K562 (cell line): Measurements from ENCODE around the gene TIMM44. TPM values are rescaled to one million over a fixed set of nuclear protein-coding genes. Genes with fewer than 3 reads are reported as not detected.

Experiments
- CEBPG ChIP-seq, 3 experiments: fragments of 200-800 bp in 1 of 3; sonication (Bioruptor generic) in 1 of 3; sonication (generic) in 1 of 3; formaldehyde crosslinking in 1 of 3; IDR thresholded peaks in 2 of 3; conservative IDR thresholded peaks in 1 of 3; 2 replicates each; pipeline versions ENCODE4 v1.6.1 to v1.8.0; 2016 to 2022; ENCODE audit warnings: missing compliant biosample characterization in 2 of 3, missing genetic modification characterization in 2 of 3, mild to moderate bottlenecking in 1 of 3, missing genetic modification reagents in 1 of 3
- CREBBP ChIP-seq: IDR thresholded peaks from one replicate; pipeline ENCODE4 v1.6.1; 2012; ENCODE audit warnings: low read depth, mild to moderate bottlenecking, control low read depth, inconsistent platforms, low read length
- EHMT2 ChIP-seq: fragments of 450-650 bp; IDR thresholded peaks from 2 replicates; pipeline ENCODE4 v1.6.1; 2018; ENCODE audit warnings: antibody characterized with exemption
- EP300 ChIP-seq: IDR thresholded peaks from 2 replicates; pipeline ENCODE4 v1.6.1; 2012; ENCODE audit warnings: low read length, improper control_type of control experiment
- IFI16 ChIP-seq: fragments of 250-450 bp; sonication (Bioruptor Pico); IDR thresholded peaks from 2 replicates; pipeline ENCODE4 v2.1.2; 2022; ENCODE audit warnings: mild to moderate bottlenecking, inconsistent platforms
- MECOM ChIP-seq: fragments of 250-450 bp; sonication (Bioruptor Pico); IDR thresholded peaks from 2 replicates; pipeline ENCODE4 v1.8.0; 2022; ENCODE audit warnings: inconsistent platforms
- NFYB ChIP-seq: IDR thresholded peaks from 2 replicates; pipeline ENCODE4 v1.6.1; 2011; ENCODE audit warnings: mild to moderate bottlenecking, moderate library complexity; ENCODE audit not compliant: insufficient read length; ENCODE audit errors: extremely low read depth
- NR2C2 ChIP-seq, 2 experiments: fragments of 200-800 bp in 1 of 2; sonication (Bioruptor generic) in 1 of 2; sonication (generic) in 1 of 2; formaldehyde crosslinking in 1 of 2; IDR thresholded peaks; 2 replicates each; pipeline versions ENCODE4 v1.6.1 to v1.8.0; 2016 to 2022; ENCODE audit warnings: mild to moderate bottlenecking in 1 of 2, missing compliant biosample characterization in 1 of 2, missing genetic modification characterization in 1 of 2, missing genetic modification reagents in 1 of 2
- SIRT6 ChIP-seq: IDR thresholded peaks from one replicate; pipeline ENCODE4 v1.6.1; 2012; ENCODE audit warnings: low read depth, mild to moderate bottlenecking, control low read depth, inconsistent platforms, low read length, moderate library complexity
- SMAD2 ChIP-seq: fragments of 150-350 bp; IDR thresholded peaks from 2 replicates; pipeline ENCODE4 v1.6.1; 2014; ENCODE audit warnings: low read depth, mild to moderate bottlenecking, low read length
- TGIF2 ChIP-seq: sonication (generic); formaldehyde crosslinking; IDR thresholded peaks from 2 replicates; pipeline ENCODE4 v1.8.1; 2022; ENCODE audit warnings: mild to moderate bottlenecking, missing genetic modification reagents, moderate library complexity
- ZNF143 ChIP-seq: sonication (generic); formaldehyde crosslinking; IDR thresholded peaks from 2 replicates; pipeline ENCODE4 v1.9.0; 2022; ENCODE audit warnings: mild to moderate bottlenecking, missing genetic modification reagents
- ZNF263 ChIP-seq: sonication (generic); formaldehyde crosslinking; IDR thresholded peaks from 2 replicates; pipeline ENCODE4 v1.8.0; 2022; ENCODE audit warnings: mild to moderate bottlenecking, missing genetic modification reagents, borderline replicate concordance
- ZNF41 ChIP-seq: fragments of 250-450 bp; sonication (Bioruptor Pico); conservative IDR thresholded peaks from 2 replicates; pipeline ENCODE4 v1.4.0; 2020; ENCODE audit warnings: mild to moderate bottlenecking
- polyA plus RNA-seq, 8 experiments: library from polyadenylated mRNA; depleted of rRNA in 4 of 8; stranded (reverse) in 5 of 8; unstranded in 3 of 8; fragments of >200 nt; fragmentation: Nextera tagmentation in 2 of 8; fragmentation: Illumina TruSeq in 1 of 8; extraction: Ambion mirVana in 2 of 8; extraction: Trizol in 1 of 8; gene quantifications; 2 replicates each; pipeline versions ENCODE4 v1.2.1 to v1.2.3, GENCODE V29; 2011 to 2014; ENCODE audit warnings: inconsistent platforms in 1 of 8, missing spikeins in 1 of 8
- total RNA-seq, 7 experiments: library from RNA; depleted of rRNA in 6 of 7; stranded (reverse); fragments of >200 nt in 6 of 7; fragmentation: Illumina TruSeq in 2 of 7; extraction: Trizol in 2 of 7; gene quantifications; 2 replicates each; pipeline versions ENCODE4 v1.2.1 to v1.2.3, GENCODE V29; 2011 to 2021; ENCODE audit warnings: low replicate concordance in 1 of 7
- TF ChIP-seq, protein P1 (sequence below): sonication (generic); formaldehyde crosslinking; IDR thresholded peaks from 2 replicates; pipeline ENCODE4 v1.8.0; 2022; ENCODE audit warnings: missing genetic modification reagents, mild to moderate bottlenecking, borderline replicate concordance
- TF ChIP-seq, protein P2 (sequence below): fragments of 450-650 bp; formaldehyde crosslinking; conservative IDR thresholded peaks from 2 replicates; pipeline ENCODE4 v1.4.0; 2022; ENCODE audit warnings: mild to moderate bottlenecking, missing genetic modification characterization
- TF ChIP-seq, protein P3 (sequence below): fragments of 250-450 bp; sonication (Bioruptor Pico); IDR thresholded peaks from 2 replicates; pipeline ENCODE4 v1.8.0; 2021; ENCODE audit warnings: borderline replicate concordance, mild to moderate bottlenecking, moderate library complexity; ENCODE audit not compliant: poor library complexity, severe bottlenecking
- TF ChIP-seq, protein P4 (sequence below): fragments of 450-650 bp; IDR thresholded peaks from 2 replicates; pipeline ENCODE4 v1.6.1; 2016; ENCODE audit warnings: borderline replicate concordance

Gene TIMM44
- total and polyA plus RNA-seq, 9 of the 15 experiments (the other 6 are each of a cell fraction or from before 2014, with no cell fraction given): 10.3 to 231 (median 89.3) TPM

DNA sequence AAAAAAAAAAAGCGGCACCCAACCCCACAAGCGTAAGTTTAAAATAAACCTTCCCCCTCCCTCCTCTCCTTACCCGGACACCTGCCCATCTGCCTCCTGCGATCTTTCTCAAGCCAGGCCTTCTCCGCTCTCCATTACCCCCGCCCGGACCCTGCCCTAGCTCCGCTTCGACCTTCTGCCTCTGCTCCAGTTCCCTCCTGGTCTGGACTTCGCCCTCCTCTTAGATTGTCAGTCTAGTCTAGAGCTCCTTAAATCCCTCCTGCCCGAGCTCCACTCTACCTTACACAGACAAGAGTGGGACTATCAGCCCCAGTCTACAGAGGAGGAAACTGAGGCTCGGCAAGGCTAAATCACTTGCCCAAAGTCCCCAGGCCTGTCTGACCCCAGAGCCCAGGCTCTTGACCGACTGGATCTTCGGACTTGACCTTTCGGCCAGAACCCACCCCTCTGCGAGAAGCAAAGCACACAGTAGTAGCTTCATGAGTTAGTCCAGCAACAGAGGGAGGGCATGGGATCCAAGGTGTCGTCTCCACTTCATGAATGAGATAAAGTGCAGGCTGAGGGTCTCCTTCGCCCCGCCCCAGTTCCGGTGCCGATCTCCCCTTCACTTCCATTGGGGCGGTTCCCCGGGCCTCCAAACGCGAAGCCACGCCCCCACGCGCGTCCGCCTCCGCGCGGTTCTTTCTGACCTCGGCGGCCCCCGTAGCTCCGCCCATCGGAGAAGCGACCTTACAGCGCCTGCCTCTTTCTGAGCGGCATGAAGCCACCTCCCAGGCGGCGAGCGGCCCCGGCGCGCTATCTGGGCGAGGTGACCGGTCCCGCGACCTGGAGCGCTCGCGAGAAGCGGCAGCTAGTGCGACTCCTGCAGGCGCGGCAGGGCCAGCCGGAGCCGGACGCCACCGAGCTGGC, 23.6 kb downstream of the TIMM44 start, which contains the start of gene SNAPC2 (continued):
- 0 out of 2 replicates have a peak, but pooled peaks have one; percentile 28 for TF ChIP-seq ZNF263 (CRISPR knock-in tag)
- no peak for TF ChIP-seq IFI16 (CRISPR knock-in tag)
- TF ChIP-seq, protein P1, sequence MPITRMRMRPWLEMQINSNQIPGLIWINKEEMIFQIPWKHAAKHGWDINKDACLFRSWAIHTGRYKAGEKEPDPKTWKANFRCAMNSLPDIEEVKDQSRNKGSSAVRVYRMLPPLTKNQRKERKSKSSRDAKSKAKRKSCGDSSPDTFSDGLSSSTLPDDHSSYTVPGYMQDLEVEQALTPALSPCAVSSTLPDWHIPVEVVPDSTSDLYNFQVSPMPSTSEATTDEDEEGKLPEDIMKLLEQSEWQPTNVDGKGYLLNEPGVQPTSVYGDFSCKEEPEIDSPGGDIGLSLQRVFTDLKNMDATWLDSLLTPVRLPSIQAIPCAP: no peak
- TF ChIP-seq, protein P2, sequence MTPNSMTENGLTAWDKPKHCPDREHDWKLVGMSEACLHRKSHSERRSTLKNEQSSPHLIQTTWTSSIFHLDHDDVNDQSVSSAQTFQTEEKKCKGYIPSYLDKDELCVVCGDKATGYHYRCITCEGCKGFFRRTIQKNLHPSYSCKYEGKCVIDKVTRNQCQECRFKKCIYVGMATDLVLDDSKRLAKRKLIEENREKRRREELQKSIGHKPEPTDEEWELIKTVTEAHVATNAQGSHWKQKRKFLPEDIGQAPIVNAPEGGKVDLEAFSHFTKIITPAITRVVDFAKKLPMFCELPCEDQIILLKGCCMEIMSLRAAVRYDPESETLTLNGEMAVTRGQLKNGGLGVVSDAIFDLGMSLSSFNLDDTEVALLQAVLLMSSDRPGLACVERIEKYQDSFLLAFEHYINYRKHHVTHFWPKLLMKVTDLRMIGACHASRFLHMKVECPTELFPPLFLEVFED (CRISPR knock-in tag): no peak
- no peak for TF ChIP-seq ZNF41 (CRISPR knock-in tag)
- TF ChIP-seq TGIF2: no peak
- TF ChIP-seq MECOM (CRISPR knock-in tag): no peak
- TF ChIP-seq, protein P3, sequence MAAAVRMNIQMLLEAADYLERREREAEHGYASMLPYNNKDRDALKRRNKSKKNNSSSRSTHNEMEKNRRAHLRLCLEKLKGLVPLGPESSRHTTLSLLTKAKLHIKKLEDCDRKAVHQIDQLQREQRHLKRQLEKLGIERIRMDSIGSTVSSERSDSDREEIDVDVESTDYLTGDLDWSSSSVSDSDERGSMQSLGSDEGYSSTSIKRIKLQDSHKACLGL: no peak
- TF ChIP-seq NR2C2 (CRISPR knock-in tag; IDR thresholded peaks at IDR 0.05): no peak
- peak; percentile 81 for TF ChIP-seq NR2C2 (tag; IDR thresholded peaks at IDR 0.05)
- TF ChIP-seq SIRT6: no peak
- TF ChIP-seq SMAD2: no peak
- TF ChIP-seq EHMT2: no peak
- TF ChIP-seq EP300: no peak
- no peak for TF ChIP-seq NFYB
- TF ChIP-seq CREBBP: no peak
- TF ChIP-seq CEBPG (CRISPR knock-in tag; IDR thresholded peaks at IDR 0.05): no peak
- no peak for TF ChIP-seq CEBPG (tag; conservative IDR thresholded peaks at IDR 0.05 in 1 of 2, IDR thresholded peaks at IDR 0.05 in 1 of 2)
- TF ChIP-seq ZNF143 (CRISPR knock-in tag): no peak
- TF ChIP-seq, protein P4, sequence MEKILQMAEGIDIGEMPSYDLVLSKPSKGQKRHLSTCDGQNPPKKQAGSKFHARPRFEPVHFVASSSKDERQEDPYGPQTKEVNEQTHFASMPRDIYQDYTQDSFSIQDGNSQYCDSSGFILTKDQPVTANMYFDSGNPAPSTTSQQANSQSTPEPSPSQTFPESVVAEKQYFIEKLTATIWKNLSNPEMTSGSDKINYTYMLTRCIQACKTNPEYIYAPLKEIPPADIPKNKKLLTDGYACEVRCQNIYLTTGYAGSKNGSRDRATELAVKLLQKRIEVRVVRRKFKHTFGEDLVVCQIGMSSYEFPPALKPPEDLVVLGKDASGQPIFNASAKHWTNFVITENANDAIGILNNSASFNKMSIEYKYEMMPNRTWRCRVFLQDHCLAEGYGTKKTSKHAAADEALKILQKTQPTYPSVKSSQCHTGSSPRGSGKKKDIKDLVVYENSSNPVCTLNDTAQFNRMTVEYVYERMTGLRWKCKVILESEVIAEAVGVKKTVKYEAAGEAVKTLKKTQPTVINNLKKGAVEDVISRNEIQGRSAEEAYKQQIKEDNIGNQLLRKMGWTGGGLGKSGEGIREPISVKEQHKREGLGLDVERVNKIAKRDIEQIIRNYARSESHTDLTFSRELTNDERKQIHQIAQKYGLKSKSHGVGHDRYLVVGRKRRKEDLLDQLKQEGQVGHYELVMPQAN: no peak; the same call in 1 of the 2 replicates
